Adrenal gland (tissue), 5 donors: ENCODE data around the gene NARF.

ENCODE experiments used
- POLR2A ChIP-seq, 2 donors: fragments of 450-650 bp; IDR thresholded peaks; one replicate each; pipeline ENCODE4 v1.6.1; 2017; ENCODE audit warnings: antibody characterized with exemption in 2 of 2, mild to moderate bottlenecking in 2 of 2, moderate library complexity in 1 of 2
- TF ChIP-seq, protein P1 (sequence below), 6 experiments: fragments of 450-650 bp in 4 of 6; fragments of 200-600 bp in 2 of 6; sonication (generic) in 1 of 6; IDR thresholded peaks; 1 replicate in 5 of 6; 2 replicates in 1 of 6; pipeline versions ENCODE4 v1.5.1 to v1.8.0; 2016 to 2021; ENCODE audit warnings: antibody characterized with exemption in 6 of 6, mild to moderate bottlenecking in 2 of 6, moderate library complexity in 1 of 6
- donor health status: DM: no; HTN: no; CAD: no.

- TF ChIP-seq, protein P1, sequence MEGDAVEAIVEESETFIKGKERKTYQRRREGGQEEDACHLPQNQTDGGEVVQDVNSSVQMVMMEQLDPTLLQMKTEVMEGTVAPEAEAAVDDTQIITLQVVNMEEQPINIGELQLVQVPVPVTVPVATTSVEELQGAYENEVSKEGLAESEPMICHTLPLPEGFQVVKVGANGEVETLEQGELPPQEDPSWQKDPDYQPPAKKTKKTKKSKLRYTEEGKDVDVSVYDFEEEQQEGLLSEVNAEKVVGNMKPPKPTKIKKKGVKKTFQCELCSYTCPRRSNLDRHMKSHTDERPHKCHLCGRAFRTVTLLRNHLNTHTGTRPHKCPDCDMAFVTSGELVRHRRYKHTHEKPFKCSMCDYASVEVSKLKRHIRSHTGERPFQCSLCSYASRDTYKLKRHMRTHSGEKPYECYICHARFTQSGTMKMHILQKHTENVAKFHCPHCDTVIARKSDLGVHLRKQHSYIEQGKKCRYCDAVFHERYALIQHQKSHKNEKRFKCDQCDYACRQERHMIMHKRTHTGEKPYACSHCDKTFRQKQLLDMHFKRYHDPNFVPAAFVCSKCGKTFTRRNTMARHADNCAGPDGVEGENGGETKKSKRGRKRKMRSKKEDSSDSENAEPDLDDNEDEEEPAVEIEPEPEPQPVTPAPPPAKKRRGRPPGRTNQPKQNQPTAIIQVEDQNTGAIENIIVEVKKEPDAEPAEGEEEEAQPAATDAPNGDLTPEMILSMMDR (IDR thresholded peaks at IDR 0.05): no peak
- TF ChIP-seq POLR2A (IDR thresholded peaks at IDR 0.05): no peak
These were observed 23.4 kb upstream of the NARF start for GRCh38 chr17:82435103-82435502.
